Vagina (tissue), 2 donors: ENCODE measurements around the gene PPP2R2B.

ENCODE experiments used
- POLR2A ChIP-seq, 2 donors: fragments of 450-650 bp; IDR thresholded peaks; one replicate each; pipeline ENCODE4 v1.6.1; 2017; ENCODE audit warnings: antibody characterized with exemption in 2 of 2, mild to moderate bottlenecking in 2 of 2, moderate library complexity in 2 of 2
- POLR2AphosphoS5 ChIP-seq, 2 donors: sonication (generic); formaldehyde crosslinking; IDR thresholded peaks; one replicate each; pipeline ENCODE4 v1.9.0; 2017; ENCODE audit warnings: antibody characterized with exemption in 2 of 2, mild to moderate bottlenecking in 2 of 2, low read depth in 1 of 2; ENCODE audit not compliant: insufficient read depth in 1 of 2
- TF ChIP-seq, protein P1 (sequence below), 3 experiments: fragments of 450-650 bp in 2 of 3; fragments of 200-600 bp in 1 of 3; sonication (generic) in 1 of 3; IDR thresholded peaks; one replicate each; pipeline ENCODE4 v1.5.1; 2017 to 2019; ENCODE audit warnings: antibody characterized with exemption in 3 of 3, mild to moderate bottlenecking in 2 of 3, moderate library complexity in 2 of 3

- TF ChIP-seq, protein P1, sequence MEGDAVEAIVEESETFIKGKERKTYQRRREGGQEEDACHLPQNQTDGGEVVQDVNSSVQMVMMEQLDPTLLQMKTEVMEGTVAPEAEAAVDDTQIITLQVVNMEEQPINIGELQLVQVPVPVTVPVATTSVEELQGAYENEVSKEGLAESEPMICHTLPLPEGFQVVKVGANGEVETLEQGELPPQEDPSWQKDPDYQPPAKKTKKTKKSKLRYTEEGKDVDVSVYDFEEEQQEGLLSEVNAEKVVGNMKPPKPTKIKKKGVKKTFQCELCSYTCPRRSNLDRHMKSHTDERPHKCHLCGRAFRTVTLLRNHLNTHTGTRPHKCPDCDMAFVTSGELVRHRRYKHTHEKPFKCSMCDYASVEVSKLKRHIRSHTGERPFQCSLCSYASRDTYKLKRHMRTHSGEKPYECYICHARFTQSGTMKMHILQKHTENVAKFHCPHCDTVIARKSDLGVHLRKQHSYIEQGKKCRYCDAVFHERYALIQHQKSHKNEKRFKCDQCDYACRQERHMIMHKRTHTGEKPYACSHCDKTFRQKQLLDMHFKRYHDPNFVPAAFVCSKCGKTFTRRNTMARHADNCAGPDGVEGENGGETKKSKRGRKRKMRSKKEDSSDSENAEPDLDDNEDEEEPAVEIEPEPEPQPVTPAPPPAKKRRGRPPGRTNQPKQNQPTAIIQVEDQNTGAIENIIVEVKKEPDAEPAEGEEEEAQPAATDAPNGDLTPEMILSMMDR (IDR thresholded peaks at IDR 0.05): no peak
- no peak for TF ChIP-seq POLR2A (IDR thresholded peaks at IDR 0.05)
- TF ChIP-seq POLR2AphosphoS5 (IDR thresholded peaks at IDR 0.05; ENCODE audit: insufficient read depth in 1 of 2, low read depth in 1 of 2): no peak
Observed at GRCh38 chr5:146888351-146888978, 9.9 kb upstream of the PPP2R2B start.
